Activated CD8-positive, alpha-beta memory T cell treated with anti-CD3 and anti-CD28 coated beads, Interleukin-2, amount 50 U/mL, for 24 hours (primary cell): ENCODE measurements around the gene KCNN1.
"Not testable (repeated sequence)": the region's sequence is repeated elsewhere in the genome, so short reads cannot be mapped to it uniquely, and the experiment has no call there.

Experiments
- DNase-seq: peaks from one replicate; pipeline ENCODE4 v3.0.0-alpha.2; 2020; ENCODE audit errors: extremely low read depth

KCNN1 gene

GRCh38 chr19:18027151-18027550 is 60.2 kb downstream of the KCNN1 start:
- no peak for DNase-seq

GRCh38 chr19:18029617-18030338 is 62.9 kb downstream of the KCNN1 start:
- no peak for DNase-seq

- not testable (repeated sequence) for DNase-seq
Measured at GRCh38 chr19:18031401-18031800, 64.5 kb downstream of the KCNN1 start.

- not testable (repeated sequence) for DNase-seq
Measured at GRCh38 chr19:18032102-18032501, 65.2 kb downstream of the KCNN1 start.

- no peak for DNase-seq
Measured at GRCh38 chr19:18041054-18041453, 74.1 kb downstream of the KCNN1 start.

GRCh38 chr19:18043676-18044075 is 76.8 kb downstream of the KCNN1 start:
- no peak for DNase-seq

- peak; percentile 84 for DNase-seq
Measured at GRCh38 chr19:18044825-18045304, 78.0 kb downstream of the KCNN1 start.

GRCh38 chr19:18045307-18046050 is 78.6 kb downstream of the KCNN1 start:
- DNase-seq: no peak

GRCh38 chr19:18046059-18046718 is 79.3 kb downstream of the KCNN1 start:
- DNase-seq: no peak

GRCh38 chr19:18049385-18049784 is 82.5 kb downstream of the KCNN1 start:
- no peak for DNase-seq
